ENCODE data around the gene VRTN.

DNA sequence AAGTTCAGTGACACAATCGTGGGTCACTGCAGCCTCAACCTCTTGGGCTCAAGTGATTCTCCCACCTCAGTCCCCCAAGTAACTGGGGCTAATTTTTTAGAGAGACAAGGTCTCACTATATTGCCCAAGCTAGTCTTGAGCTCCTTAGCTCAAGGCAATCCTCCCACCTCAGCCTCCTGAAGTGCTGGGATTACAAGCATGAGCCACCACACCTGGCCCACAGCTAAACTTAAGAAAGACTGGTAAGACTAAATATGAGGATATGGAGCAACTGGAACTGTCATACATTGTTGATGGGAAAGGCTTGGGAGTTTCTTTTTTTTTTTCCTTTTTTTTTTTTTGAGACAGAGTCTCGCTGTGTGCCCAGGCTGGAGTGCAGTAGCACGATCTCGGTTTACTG is 34.0 kb downstream of the VRTN start:
- TF ChIP-seq, protein P1, sequence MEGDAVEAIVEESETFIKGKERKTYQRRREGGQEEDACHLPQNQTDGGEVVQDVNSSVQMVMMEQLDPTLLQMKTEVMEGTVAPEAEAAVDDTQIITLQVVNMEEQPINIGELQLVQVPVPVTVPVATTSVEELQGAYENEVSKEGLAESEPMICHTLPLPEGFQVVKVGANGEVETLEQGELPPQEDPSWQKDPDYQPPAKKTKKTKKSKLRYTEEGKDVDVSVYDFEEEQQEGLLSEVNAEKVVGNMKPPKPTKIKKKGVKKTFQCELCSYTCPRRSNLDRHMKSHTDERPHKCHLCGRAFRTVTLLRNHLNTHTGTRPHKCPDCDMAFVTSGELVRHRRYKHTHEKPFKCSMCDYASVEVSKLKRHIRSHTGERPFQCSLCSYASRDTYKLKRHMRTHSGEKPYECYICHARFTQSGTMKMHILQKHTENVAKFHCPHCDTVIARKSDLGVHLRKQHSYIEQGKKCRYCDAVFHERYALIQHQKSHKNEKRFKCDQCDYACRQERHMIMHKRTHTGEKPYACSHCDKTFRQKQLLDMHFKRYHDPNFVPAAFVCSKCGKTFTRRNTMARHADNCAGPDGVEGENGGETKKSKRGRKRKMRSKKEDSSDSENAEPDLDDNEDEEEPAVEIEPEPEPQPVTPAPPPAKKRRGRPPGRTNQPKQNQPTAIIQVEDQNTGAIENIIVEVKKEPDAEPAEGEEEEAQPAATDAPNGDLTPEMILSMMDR (IDR thresholded peaks at IDR 0.05), result no peak
- TF ChIP-seq POLR2AphosphoS5 (IDR thresholded peaks at IDR 0.05) (no peak), POLR2A (IDR thresholded peaks at IDR 0.05) (no peak)
